ENCODE results near the gene PLOD1. TPM values are rescaled to one million over a fixed set of nuclear protein-coding genes. Genes with fewer than 3 reads are reported as not detected.
A peak's percentile ranks its signal among the peaks of the same experiment; 100 is the strongest.

The PLOD1 gene
- total and polyA plus RNA-seq, 10 of the 15 experiments (the other 5 are each of a cell fraction or from before 2014, with no cell fraction given) = 10.6 to 42.6 (median 29.3) TPM

DNA sequence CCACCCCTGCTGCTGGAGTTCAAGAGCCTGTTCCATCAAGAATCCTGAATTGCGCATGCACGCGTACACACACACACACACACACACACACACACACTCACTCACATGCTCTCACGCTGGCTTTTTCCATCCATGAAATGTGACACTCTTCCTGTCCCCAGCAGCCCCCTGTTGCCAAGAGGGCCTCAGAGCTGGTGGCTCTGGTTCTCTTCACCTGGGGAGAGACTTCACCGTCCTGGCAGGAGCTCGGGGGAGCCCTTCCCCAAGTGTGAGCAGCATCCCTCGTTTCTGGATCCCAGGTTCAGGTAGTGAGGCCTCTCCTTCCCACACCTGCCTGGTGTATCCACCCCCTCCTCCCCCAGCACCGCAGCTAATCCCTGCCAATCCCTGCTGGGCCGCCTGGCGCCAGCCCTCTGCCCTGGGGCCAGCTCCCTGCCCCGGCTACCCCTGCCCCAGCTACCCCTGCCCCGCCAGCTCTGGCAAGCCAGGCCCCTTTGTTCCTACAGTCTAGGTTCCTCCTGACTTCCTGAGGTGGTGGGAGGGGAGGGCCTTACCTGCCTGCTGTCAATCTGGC, 9.9 kb downstream of the PLOD1 start:
- H4K20me1 ChIP-seq (ENCODE audit: control insufficient read depth, insufficient read depth) = no peaks in the 10 kb centered on the region
- 90% methylated on average over 9 of the region's 12 CpGs for WGBS (ENCODE audit: insufficient coverage, insufficient replicate concordance, low lambda C conversion rate, missing lambda C conversion rate)
- intact Hi-C loops (cut with micrococcal nuclease; ENCODE audit: unreplicated experiment) = no loop called here
- no peak overlapping the region for H3K27ac ChIP-seq (ENCODE audit: control insufficient read depth, insufficient read depth)
- in situ Hi-C loops (cut with MboI) = no loop called here
- DNase-seq (ENCODE audit: low read depth, low spot score) (no peak), ATAC-seq (no peak), FAIRE-seq (no peak)
- RAD21 ChIA-PET (ENCODE audit: unreplicated experiment) = interaction anchor here (0.9 kb wide), 1 partner anchor 22 kb away, joined by 3 read pairs; no protein-coding TSS in a partner anchor
- no peak overlapping the region for H3K9ac ChIP-seq (ENCODE audit: control insufficient read depth, insufficient read depth, low read length)
- H3K9me3 ChIP-seq (replicated peaks; ENCODE audit: control insufficient read depth, insufficient read depth, low read length) = peaks cover 4% of the 10 kb centered on the region; the same call in 1 of the 3 replicates
- H3K4me2 ChIP-seq (ENCODE audit: control insufficient read depth, insufficient read depth) = no peak overlapping the region
- no peaks in the 10 kb centered on the region for H3K4me1 ChIP-seq (ENCODE audit: control insufficient read depth, insufficient read depth, low read length)
- no peaks in the 10 kb centered on the region for H3K79me2 ChIP-seq (ENCODE audit: control insufficient read depth, insufficient read depth, low read length)
- H3K4me3 ChIP-seq = no peak overlapping the region
- H3K27me3 ChIP-seq (replicated peaks in 1 of 2; ENCODE audit: control insufficient read depth in 2 of 2, insufficient read depth in 2 of 2, low read length in 1 of 2) = no peaks in the 10 kb centered on the region
- peaks cover 0 to 13% of the 10 kb centered on the region in 2 experiments for H3K36me3 ChIP-seq (ENCODE audit: control insufficient read depth in 2 of 2, insufficient read depth in 2 of 2, low read length in 1 of 2)
- no TSS peak for BruUV-seq (replicated peaks)
- no peak overlapping the region for H2AFZ ChIP-seq (ENCODE audit: control insufficient read depth, low read depth, low read length)
- CTCF ChIA-PET = no interaction called here
- SMC1A ChIA-PET (ENCODE audit: uncharacterized antibody, unreplicated experiment) = interaction anchor here (0.6 kb wide), 1 partner anchor 38 kb away, joined by 3 read pairs; no protein-coding TSS in a partner anchor
- POLR2A ChIA-PET = no interaction called here
- TF ChIP-seq POLR2AphosphoS2 (IDR thresholded peaks at IDR 0.05; ENCODE audit: low read depth, low read length) = no peak
- TF ChIP-seq KAT2A (conservative IDR thresholded peaks at IDR 0.05; ENCODE audit: control insufficient read depth, low read depth, low read length) = no peak
- TF ChIP-seq ZBED1 (IDR thresholded peaks at IDR 0.05; ENCODE audit: borderline replicate concordance) = no peak

DNA sequence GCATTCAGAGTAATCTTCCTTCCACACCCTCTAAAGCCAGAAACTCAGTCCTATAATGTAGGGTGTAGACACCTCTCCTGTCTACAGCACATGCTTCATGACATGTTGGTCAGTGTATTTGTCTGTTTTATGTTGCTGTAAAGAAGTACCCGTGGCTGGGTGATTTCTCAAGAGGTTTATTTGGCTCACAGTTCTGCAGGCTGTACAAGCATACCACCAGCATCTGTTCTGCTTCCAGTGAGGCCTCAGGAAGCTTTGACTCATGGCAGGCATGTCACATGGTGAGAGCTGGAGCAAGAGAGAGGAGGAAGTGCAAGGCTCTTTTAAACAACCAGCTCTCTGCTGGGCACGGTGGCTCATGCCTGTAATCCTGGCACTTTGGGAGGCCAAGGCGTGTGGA, 12.1 kb downstream of the PLOD1 start:
- Histone ChIP-seq H2AFZ (ENCODE audit: control insufficient read depth, low read depth, low read length) (no peak overlapping the region), H3K4me2 (ENCODE audit: control insufficient read depth, insufficient read depth) (no peak overlapping the region), H3K27me3 (replicated peaks in 1 of 2; ENCODE audit: control insufficient read depth in 2 of 2, insufficient read depth in 2 of 2, low read length in 1 of 2) (no peaks in the 10 kb centered on the region), H4K20me1 (ENCODE audit: control insufficient read depth, insufficient read depth) (no peaks in the 10 kb centered on the region), H3K4me1 (ENCODE audit: control insufficient read depth, insufficient read depth, low read length) (no peaks in the 10 kb centered on the region), H3K79me2 (ENCODE audit: control insufficient read depth, insufficient read depth, low read length) (no peaks in the 10 kb centered on the region), H3K9me3 (replicated peaks; ENCODE audit: control insufficient read depth, insufficient read depth, low read length) (peaks cover 4% of the 10 kb centered on the region; the same call in 1 of the 3 replicates), H3K27ac (ENCODE audit: control insufficient read depth, insufficient read depth) (no peak overlapping the region), H3K4me3 (no peak overlapping the region), H3K9ac (ENCODE audit: control insufficient read depth, insufficient read depth, low read length) (no peak overlapping the region), H3K36me3 (ENCODE audit: control insufficient read depth in 2 of 2, insufficient read depth in 2 of 2, low read length in 1 of 2) (peaks cover 0 to 12% of the 10 kb centered on the region in 2 experiments)
- intact Hi-C loops (cut with micrococcal nuclease; ENCODE audit: unreplicated experiment) (no loop called here), in situ Hi-C loops (cut with MboI) (no loop called here)
- ChIA-PET RAD21 (ENCODE audit: unreplicated experiment) (no interaction called here), CTCF (no interaction called here), SMC1A (ENCODE audit: uncharacterized antibody, unreplicated experiment) (no interaction called here), POLR2A (interaction anchor here (0.7 kb wide), 1 partner anchor 28 kb away, joined by 3 read pairs; no protein-coding TSS in a partner anchor)
- no peak for FAIRE-seq
- DNase-seq (ENCODE audit: low read depth, low spot score) = no peak
- no peak for ATAC-seq
- TSS peak; percentile 44 for BruUV-seq (replicated peaks)
- WGBS (ENCODE audit: insufficient coverage, insufficient replicate concordance, low lambda C conversion rate, missing lambda C conversion rate) = 85% methylated on average over 3 of the region's 3 CpGs
- TF ChIP-seq RAD51 (IDR thresholded peaks at IDR 0.05) (no peak), STAT3 (IDR thresholded peaks at IDR 0.05; ENCODE audit: low read depth, low read length) (no peak), MEF2B (IDR thresholded peaks at IDR 0.05; ENCODE audit: partially characterized antibody, poor library complexity, severe bottlenecking) (no peak), MYB (IDR thresholded peaks at IDR 0.05; ENCODE audit: borderline replicate concordance, low read depth, low read length) (no peak), RCOR1 (conservative IDR thresholded peaks at IDR 0.05; ENCODE audit: low read depth, low read length) (no peak), CREB1 (IDR thresholded peaks at IDR 0.05; ENCODE audit: low read depth) (no peak)
- TF ChIP-seq, protein P1, sequence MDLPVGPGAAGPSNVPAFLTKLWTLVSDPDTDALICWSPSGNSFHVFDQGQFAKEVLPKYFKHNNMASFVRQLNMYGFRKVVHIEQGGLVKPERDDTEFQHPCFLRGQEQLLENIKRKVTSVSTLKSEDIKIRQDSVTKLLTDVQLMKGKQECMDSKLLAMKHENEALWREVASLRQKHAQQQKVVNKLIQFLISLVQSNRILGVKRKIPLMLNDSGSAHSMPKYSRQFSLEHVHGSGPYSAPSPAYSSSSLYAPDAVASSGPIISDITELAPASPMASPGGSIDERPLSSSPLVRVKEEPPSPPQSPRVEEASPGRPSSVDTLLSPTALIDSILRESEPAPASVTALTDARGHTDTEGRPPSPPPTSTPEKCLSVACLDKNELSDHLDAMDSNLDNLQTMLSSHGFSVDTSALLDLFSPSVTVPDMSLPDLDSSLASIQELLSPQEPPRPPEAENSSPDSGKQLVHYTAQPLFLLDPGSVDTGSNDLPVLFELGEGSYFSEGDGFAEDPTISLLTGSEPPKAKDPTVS (IDR thresholded peaks at IDR 0.05; ENCODE audit: low read depth, low read length) = no peak
- TF ChIP-seq, protein P2, sequence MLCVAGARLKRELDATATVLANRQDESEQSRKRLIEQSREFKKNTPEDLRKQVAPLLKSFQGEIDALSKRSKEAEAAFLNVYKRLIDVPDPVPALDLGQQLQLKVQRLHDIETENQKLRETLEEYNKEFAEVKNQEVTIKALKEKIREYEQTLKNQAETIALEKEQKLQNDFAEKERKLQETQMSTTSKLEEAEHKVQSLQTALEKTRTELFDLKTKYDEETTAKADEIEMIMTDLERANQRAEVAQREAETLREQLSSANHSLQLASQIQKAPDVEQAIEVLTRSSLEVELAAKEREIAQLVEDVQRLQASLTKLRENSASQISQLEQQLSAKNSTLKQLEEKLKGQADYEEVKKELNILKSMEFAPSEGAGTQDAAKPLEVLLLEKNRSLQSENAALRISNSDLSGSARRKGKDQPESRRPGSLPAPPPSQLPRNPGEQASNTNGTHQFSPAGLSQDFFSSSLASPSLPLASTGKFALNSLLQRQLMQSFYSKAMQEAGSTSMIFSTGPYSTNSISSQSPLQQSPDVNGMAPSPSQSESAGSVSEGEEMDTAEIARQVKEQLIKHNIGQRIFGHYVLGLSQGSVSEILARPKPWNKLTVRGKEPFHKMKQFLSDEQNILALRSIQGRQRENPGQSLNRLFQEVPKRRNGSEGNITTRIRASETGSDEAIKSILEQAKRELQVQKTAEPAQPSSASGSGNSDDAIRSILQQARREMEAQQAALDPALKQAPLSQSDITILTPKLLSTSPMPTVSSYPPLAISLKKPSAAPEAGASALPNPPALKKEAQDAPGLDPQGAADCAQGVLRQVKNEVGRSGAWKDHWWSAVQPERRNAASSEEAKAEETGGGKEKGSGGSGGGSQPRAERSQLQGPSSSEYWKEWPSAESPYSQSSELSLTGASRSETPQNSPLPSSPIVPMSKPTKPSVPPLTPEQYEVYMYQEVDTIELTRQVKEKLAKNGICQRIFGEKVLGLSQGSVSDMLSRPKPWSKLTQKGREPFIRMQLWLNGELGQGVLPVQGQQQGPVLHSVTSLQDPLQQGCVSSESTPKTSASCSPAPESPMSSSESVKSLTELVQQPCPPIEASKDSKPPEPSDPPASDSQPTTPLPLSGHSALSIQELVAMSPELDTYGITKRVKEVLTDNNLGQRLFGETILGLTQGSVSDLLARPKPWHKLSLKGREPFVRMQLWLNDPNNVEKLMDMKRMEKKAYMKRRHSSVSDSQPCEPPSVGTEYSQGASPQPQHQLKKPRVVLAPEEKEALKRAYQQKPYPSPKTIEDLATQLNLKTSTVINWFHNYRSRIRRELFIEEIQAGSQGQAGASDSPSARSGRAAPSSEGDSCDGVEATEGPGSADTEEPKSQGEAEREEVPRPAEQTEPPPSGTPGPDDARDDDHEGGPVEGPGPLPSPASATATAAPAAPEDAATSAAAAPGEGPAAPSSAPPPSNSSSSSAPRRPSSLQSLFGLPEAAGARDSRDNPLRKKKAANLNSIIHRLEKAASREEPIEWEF (IDR thresholded peaks at IDR 0.05; ENCODE audit: insufficient replicate concordance, low read depth, low read length) = no peak

Data from GM12878 (cell line).